IMR-90 (cell line): ENCODE data around the gene DNAH17. TPM values are rescaled to one million over a fixed set of nuclear protein-coding genes. Genes with fewer than 3 reads are reported as not detected.

Experiments
- ATAC-seq: fragments of 200-7000 bp; cut with Tn5 transposase; 2 replicates; pipeline ENCODE4 v1.9.1; 2020; ENCODE audit warnings: low read depth, mild to moderate bottlenecking, moderate library complexity
- BruUV-seq: library from RNA; stranded (reverse); fragments of 400-500 nt; replicated peaks from 2 replicates; lab custom pipeline; 2021; lab: Mats Ljungman, UMichigan
- CTCF ChIA-PET: fragments of 300-600 bp; formaldehyde crosslinking; extraction: SDS; loops from one replicate; lab custom pipeline; 2021; ENCODE audit warnings: antibody characterized with exemption; lab: Yijun Ruan, JAX
- POLR2A ChIA-PET: fragments of 300-600 bp; sonication (Branson Sonifier 250); formaldehyde crosslinking; loops from one replicate; lab custom pipeline; 2022; ENCODE audit warnings: antibody characterized with exemption; ENCODE audit not compliant: unreplicated experiment; lab: Charles Lee
- DNase-seq: peaks from one replicate; pipeline ENCODE4 v3.0.0; 2013
- H2AFZ ChIP-seq: replicated peaks from 2 replicates; pipeline ENCODE3; 2013; ENCODE audit warnings: low read length, mild to moderate bottlenecking; ENCODE audit not compliant: poor library complexity
- H2AK5ac ChIP-seq: 2 replicates; pipeline ENCODE4 v1.6.1; 2013; ENCODE audit warnings: low read depth, low read length, inconsistent platforms
- H2AK9ac ChIP-seq: replicated peaks from 2 replicates; pipeline ENCODE3; 2013; ENCODE audit warnings: mild to moderate bottlenecking, low read depth, low read length, moderate library complexity; ENCODE audit not compliant: poor library complexity
- H2BK120ac ChIP-seq: 2 replicates; pipeline ENCODE4 v1.6.1; 2013; ENCODE audit warnings: low read depth, low read length, inconsistent platforms
- H2BK15ac ChIP-seq: 3 replicates; pipeline ENCODE4 v1.6.1; 2013; ENCODE audit warnings: low read depth, low read length, inconsistent platforms
- H2BK20ac ChIP-seq: 2 replicates; pipeline ENCODE4 v1.6.1; 2013; ENCODE audit warnings: low read depth, mild to moderate bottlenecking, inconsistent platforms, low read length, moderate library complexity
- H2BK5ac ChIP-seq: 2 replicates; pipeline ENCODE4 v1.6.1; 2013; ENCODE audit warnings: mild to moderate bottlenecking, low read depth, low read length, inconsistent platforms; ENCODE audit not compliant: poor library complexity, severe bottlenecking
- H3K14ac ChIP-seq: replicated peaks from 2 replicates; pipeline ENCODE4 v1.6.1; 2013; ENCODE audit warnings: low read depth, low read length, inconsistent platforms
- H3K18ac ChIP-seq: 2 replicates; pipeline ENCODE4 v1.6.1; 2013; ENCODE audit warnings: low read depth, low read length, control low read depth
- H3K23ac ChIP-seq: 2 replicates; pipeline ENCODE4 v1.6.1; 2013; ENCODE audit warnings: low read depth, low read length, inconsistent platforms
- H3K27ac ChIP-seq: 2 replicates; pipeline ENCODE4 v1.5.1; 2013; ENCODE audit warnings: mild to moderate bottlenecking, control low read depth, low read length; ENCODE audit not compliant: insufficient read depth
- H3K27me3 ChIP-seq: 2 replicates; pipeline ENCODE4 v1.6.1; 2013; ENCODE audit warnings: low read length; ENCODE audit not compliant: control insufficient read depth, insufficient read depth
- H3K36me3 ChIP-seq: 2 replicates; pipeline ENCODE4 v1.6.1; 2013; ENCODE audit warnings: low read length, mixed read lengths; ENCODE audit not compliant: control insufficient read depth, insufficient read depth
- H3K4ac ChIP-seq: 2 replicates; pipeline ENCODE4 v1.6.1; 2013; ENCODE audit warnings: low read depth, low read length, inconsistent platforms
- H3K4me1 ChIP-seq: 2 replicates; pipeline ENCODE4 v1.6.1; 2013; ENCODE audit warnings: low read length, mixed read lengths; ENCODE audit not compliant: control insufficient read depth, insufficient read depth
- H3K4me2 ChIP-seq: 2 replicates; pipeline ENCODE4 v1.6.1; 2013; ENCODE audit warnings: low read depth, mild to moderate bottlenecking, control low read depth, low read length, moderate library complexity
- H3K4me3 ChIP-seq: 2 replicates; pipeline ENCODE4 v1.5.1; 2013; ENCODE audit warnings: low read depth, mild to moderate bottlenecking, control low read depth, low read length, moderate library complexity; ENCODE audit not compliant: insufficient read depth
- H3K56ac ChIP-seq: 2 replicates; pipeline ENCODE4 v1.6.1; 2013; ENCODE audit warnings: low read length, inconsistent platforms; ENCODE audit not compliant: insufficient read depth; ENCODE audit errors: extremely low read depth
- H3K79me1 ChIP-seq, 2 experiments: 2 replicates each; pipeline ENCODE4 v1.6.1; 2013; ENCODE audit warnings: low read length in 2 of 2, inconsistent platforms in 1 of 2, low read depth in 1 of 2
- H3K9ac ChIP-seq: 2 replicates; pipeline ENCODE4 v1.6.1; 2013; ENCODE audit warnings: low read depth, low read length, control low read depth
- H3K9me1 ChIP-seq: 2 replicates; pipeline ENCODE4 v1.6.1; 2013; ENCODE audit warnings: low read length, inconsistent platforms; ENCODE audit not compliant: insufficient read depth
- H3K9me3 ChIP-seq: 2 replicates; pipeline ENCODE4 v1.6.1; 2013; ENCODE audit warnings: low read length; ENCODE audit not compliant: control insufficient read depth, insufficient read depth
- H4K20me1 ChIP-seq: 2 replicates; pipeline ENCODE4 v1.6.1; 2013; ENCODE audit warnings: low read length, inconsistent platforms; ENCODE audit not compliant: insufficient read depth
- H4K5ac ChIP-seq: 2 replicates; pipeline ENCODE4 v1.6.1; 2013; ENCODE audit warnings: mild to moderate bottlenecking, low read depth, low read length, control low read depth
- H4K8ac ChIP-seq, 2 experiments: 2 replicates each; pipeline ENCODE4 v1.6.1; 2013; ENCODE audit warnings: low read depth in 2 of 2, low read length in 2 of 2, control low read depth in 1 of 2, inconsistent platforms in 1 of 2
- H4K91ac ChIP-seq: 2 replicates; pipeline ENCODE4 v1.6.1; 2013; ENCODE audit warnings: low read depth, low read length, inconsistent platforms; ENCODE audit not compliant: insufficient read depth
- BHLHE40 ChIP-seq: fragments of 150-350 bp; IDR thresholded peaks from 2 replicates; pipeline ENCODE4 v1.6.1; 2016; ENCODE audit warnings: mild to moderate bottlenecking, low read depth, low read length
- CEBPB ChIP-seq: IDR thresholded peaks from 2 replicates; pipeline ENCODE4 v1.6.1; 2012; ENCODE audit warnings: low read depth, low read length, improper control_type of control experiment
- CHD1 ChIP-seq: IDR thresholded peaks from 2 replicates; pipeline ENCODE4 v1.6.1; 2012; ENCODE audit warnings: low read depth, low read length, improper control_type of control experiment
- MAFK ChIP-seq: IDR thresholded peaks from 2 replicates; pipeline ENCODE4 v1.6.1; 2012; ENCODE audit warnings: low read depth, low read length, improper control_type of control experiment
- MAZ ChIP-seq: IDR thresholded peaks from 2 replicates; pipeline ENCODE4 v1.6.1; 2012; ENCODE audit warnings: low read depth, mild to moderate bottlenecking, low read length, improper control_type of control experiment, moderate library complexity, borderline replicate concordance
- MXI1 ChIP-seq: IDR thresholded peaks from 2 replicates; pipeline ENCODE4 v1.6.1; 2012; ENCODE audit warnings: low read depth, mild to moderate bottlenecking, low read length, moderate library complexity, borderline replicate concordance
- NFE2L2 ChIP-seq: fragments of 150-350 bp; IDR thresholded peaks from 2 replicates; pipeline ENCODE4 v1.6.1; 2016; ENCODE audit warnings: low read depth, mild to moderate bottlenecking, low read length
- POLR2A ChIP-seq: IDR thresholded peaks from 2 replicates; pipeline ENCODE4 v1.6.1; 2012; ENCODE audit warnings: mild to moderate bottlenecking, low read depth, low read length
- RAD21 ChIP-seq: IDR thresholded peaks from 2 replicates; pipeline ENCODE4 v1.6.1; 2012; ENCODE audit warnings: low read length, improper control_type of control experiment
- RCOR1 ChIP-seq: IDR thresholded peaks from 2 replicates; pipeline ENCODE4 v1.6.1; 2012; ENCODE audit warnings: mild to moderate bottlenecking, low read length, improper control_type of control experiment; ENCODE audit not compliant: insufficient replicate concordance
- RFX5 ChIP-seq: IDR thresholded peaks from 2 replicates; pipeline ENCODE4 v1.8.0; 2012; ENCODE audit warnings: low read depth, mild to moderate bottlenecking, low read length, moderate library complexity
- SMC3 ChIP-seq: fragments of 150-350 bp; IDR thresholded peaks from 2 replicates; pipeline ENCODE4 v1.6.1; 2016; ENCODE audit warnings: low read depth, mild to moderate bottlenecking, antibody characterized with exemption, low read length, moderate library complexity
- WGBS, 2 experiments: methylation state at CpG; one replicate each; pipeline versions ENCODE4 v1.1.5 to v1.1.7; 2013; ENCODE audit warnings: missing lambda C conversion rate in 2 of 2; ENCODE audit not compliant: insufficient read length in 1 of 2; ENCODE audit errors: extremely low coverage in 2 of 2; 5-methylcytosine and 5-hydroxymethylcytosine counted together
- dilution Hi-C: fragments of 300-500 bp; cut with HindIII; formaldehyde crosslinking; loops from one replicate; pipeline ENCODE4 v1.14.3; 2018; ENCODE audit warnings: low sequenced_read_pairs; ENCODE audit not compliant: unreplicated experiment
- in situ Hi-C: fragments of 300-500 bp; cut with MboI; formaldehyde crosslinking; loops from 3 replicates; pipeline ENCODE4 v1.14.3; 2019; ENCODE audit warnings: low sequenced_read_pairs, inconsistent platforms, mixed read lengths
- intact Hi-C: fragments of 100-400 bp; cut with micrococcal nuclease; formaldehyde crosslinking; loops from 2 replicates; pipeline ENCODE4 v1.10.0; 2022
- polyA plus RNA-seq, 3 experiments: library from polyadenylated mRNA; depleted of rRNA; stranded (reverse); fragments of >200 nt; gene quantifications; 2 replicates each; pipeline ENCODE4 v1.2.3, GENCODE V29; 2012; ENCODE audit warnings: low replicate concordance in 1 of 3
- total RNA-seq: library from RNA; depleted of rRNA; stranded (reverse); fragments of >200 nt; gene quantifications from 2 replicates; pipeline ENCODE4 v1.2.3, GENCODE V29; 2012
- TF ChIP-seq, protein P1 (sequence below): fragments of 150-350 bp; IDR thresholded peaks from 2 replicates; pipeline ENCODE4 v1.6.1; 2016; ENCODE audit warnings: low read depth, mild to moderate bottlenecking, low read length, moderate library complexity, borderline replicate concordance
- TF ChIP-seq, protein P2 (sequence below): conservative IDR thresholded peaks from 2 replicates; pipeline ENCODE4 v1.5.1; 2012; ENCODE audit warnings: mild to moderate bottlenecking, low read depth, low read length, improper control_type of control experiment
- TF ChIP-seq, protein P3 (sequence below): fragments of 150-350 bp; IDR thresholded peaks from 2 replicates; pipeline ENCODE4 v1.6.1; 2017; ENCODE audit warnings: mild to moderate bottlenecking, antibody characterized with exemption, low read length, low read depth

DNAH17 gene
- total and polyA plus RNA-seq, 2 of the 4 experiments (the other 2 are of a cell fraction) = not detected

GRCh38 chr17:78544881-78545755, 32.1 kb downstream of the DNAH17 start:
- H3K9me3 ChIP-seq = peaks cover 6% of the 10 kb centered on the region
- H3K14ac ChIP-seq = no peak overlapping the region
- dilution Hi-C loops = no loop called here
- DNase-seq = no peak
- no peak overlapping the region for H2AFZ ChIP-seq
- no peak for ATAC-seq
- H3K4ac ChIP-seq = no peak overlapping the region
- H4K8ac ChIP-seq = no peak overlapping the region
- no peak overlapping the region for H2AK5ac ChIP-seq
- no peak overlapping the region for H2BK120ac ChIP-seq
- ChIA-PET CTCF (no interaction called here), POLR2A (no interaction called here)
- no peaks in the 10 kb centered on the region for H3K9me1 ChIP-seq
- no peak overlapping the region for H2BK20ac ChIP-seq
- no peak overlapping the region for H2AK9ac ChIP-seq
- H3K36me3 ChIP-seq = no peaks in the 10 kb centered on the region
- H3K9ac ChIP-seq = no peak overlapping the region
- intact Hi-C loops = no loop called here
- no peaks in the 10 kb centered on the region for H3K4me1 ChIP-seq
- H3K23ac ChIP-seq = no peak overlapping the region
- H3K79me1 ChIP-seq = no peaks in the 10 kb centered on the region
- H2BK15ac ChIP-seq = no peak overlapping the region
- H4K20me1 ChIP-seq = no peaks in the 10 kb centered on the region
- H3K27ac ChIP-seq = no peak overlapping the region
- no TSS peak for BruUV-seq
- no peak overlapping the region for H3K18ac ChIP-seq
- peaks cover 23% of the 10 kb centered on the region for H3K27me3 ChIP-seq
- H4K91ac ChIP-seq = no peak overlapping the region
- H3K56ac ChIP-seq = no peak overlapping the region
- whole genome bisulfite sequencing, 2 experiments = no CpG with 5 or more reads among the region's 17 CpGs
- no peak overlapping the region for H2BK5ac ChIP-seq
- no peak overlapping the region for H4K5ac ChIP-seq
- no peak overlapping the region for H3K4me3 ChIP-seq
- H3K4me2 ChIP-seq = no peak overlapping the region
- in situ Hi-C loops = no loop called here
- TF ChIP-seq RFX5 (no peak), POLR2A (no peak), CEBPB (no peak), NFE2L2 (no peak), MAFK (no peak), CHD1 (no peak), MAZ (no peak), SMC3 (no peak), RAD21 (no peak), RCOR1 (no peak), MXI1 (no peak), BHLHE40 (no peak)
- TF ChIP-seq, protein P1, sequence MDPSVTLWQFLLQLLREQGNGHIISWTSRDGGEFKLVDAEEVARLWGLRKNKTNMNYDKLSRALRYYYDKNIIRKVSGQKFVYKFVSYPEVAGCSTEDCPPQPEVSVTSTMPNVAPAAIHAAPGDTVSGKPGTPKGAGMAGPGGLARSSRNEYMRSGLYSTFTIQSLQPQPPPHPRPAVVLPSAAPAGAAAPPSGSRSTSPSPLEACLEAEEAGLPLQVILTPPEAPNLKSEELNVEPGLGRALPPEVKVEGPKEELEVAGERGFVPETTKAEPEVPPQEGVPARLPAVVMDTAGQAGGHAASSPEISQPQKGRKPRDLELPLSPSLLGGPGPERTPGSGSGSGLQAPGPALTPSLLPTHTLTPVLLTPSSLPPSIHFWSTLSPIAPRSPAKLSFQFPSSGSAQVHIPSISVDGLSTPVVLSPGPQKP = no peak
- TF ChIP-seq, protein P2, sequence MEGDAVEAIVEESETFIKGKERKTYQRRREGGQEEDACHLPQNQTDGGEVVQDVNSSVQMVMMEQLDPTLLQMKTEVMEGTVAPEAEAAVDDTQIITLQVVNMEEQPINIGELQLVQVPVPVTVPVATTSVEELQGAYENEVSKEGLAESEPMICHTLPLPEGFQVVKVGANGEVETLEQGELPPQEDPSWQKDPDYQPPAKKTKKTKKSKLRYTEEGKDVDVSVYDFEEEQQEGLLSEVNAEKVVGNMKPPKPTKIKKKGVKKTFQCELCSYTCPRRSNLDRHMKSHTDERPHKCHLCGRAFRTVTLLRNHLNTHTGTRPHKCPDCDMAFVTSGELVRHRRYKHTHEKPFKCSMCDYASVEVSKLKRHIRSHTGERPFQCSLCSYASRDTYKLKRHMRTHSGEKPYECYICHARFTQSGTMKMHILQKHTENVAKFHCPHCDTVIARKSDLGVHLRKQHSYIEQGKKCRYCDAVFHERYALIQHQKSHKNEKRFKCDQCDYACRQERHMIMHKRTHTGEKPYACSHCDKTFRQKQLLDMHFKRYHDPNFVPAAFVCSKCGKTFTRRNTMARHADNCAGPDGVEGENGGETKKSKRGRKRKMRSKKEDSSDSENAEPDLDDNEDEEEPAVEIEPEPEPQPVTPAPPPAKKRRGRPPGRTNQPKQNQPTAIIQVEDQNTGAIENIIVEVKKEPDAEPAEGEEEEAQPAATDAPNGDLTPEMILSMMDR = no peak
- TF ChIP-seq, protein P3, sequence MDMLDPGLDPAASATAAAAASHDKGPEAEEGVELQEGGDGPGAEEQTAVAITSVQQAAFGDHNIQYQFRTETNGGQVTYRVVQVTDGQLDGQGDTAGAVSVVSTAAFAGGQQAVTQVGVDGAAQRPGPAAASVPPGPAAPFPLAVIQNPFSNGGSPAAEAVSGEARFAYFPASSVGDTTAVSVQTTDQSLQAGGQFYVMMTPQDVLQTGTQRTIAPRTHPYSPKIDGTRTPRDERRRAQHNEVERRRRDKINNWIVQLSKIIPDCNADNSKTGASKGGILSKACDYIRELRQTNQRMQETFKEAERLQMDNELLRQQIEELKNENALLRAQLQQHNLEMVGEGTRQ = no peak
